ENCODE measurements around the gene CORO1C. TPM values are rescaled to one million over a fixed set of nuclear protein-coding genes. Genes with fewer than 3 reads are reported as not detected.

Gene CORO1C
- total RNA-seq, 1 donor from 2014 or later: 68.3 TPM

GRCh38 chr12:108727161-108727560 lies 4.2 kb downstream of the CORO1C start:
- no peak for ATAC-seq (ENCODE audit: low read depth)
- ChIA-PET POLR2A (interaction anchor here (0.7 to 1.1 kb wide), 3 partner anchors 11 to 57 kb away, joined by 3 read pairs; no protein-coding TSS in a partner anchor), CTCF (no interaction called here)
- intact Hi-C loops (cut with micrococcal nuclease): no loop called here
- no peak for DNase-seq
- no peak for TF ChIP-seq CTCF (IDR thresholded peaks at IDR 0.05)
- peaks cover 71% of the 10 kb centered on the region for H3K4me1 Mint-ChIP-seq
- H3K27me3 Mint-ChIP-seq: no peaks in the 10 kb centered on the region
- no peaks in the 10 kb centered on the region for H3K9me3 Mint-ChIP-seq
- H3K27ac Mint-ChIP-seq: peak overlapping the region; percentile 32
- H3K4me3 Mint-ChIP-seq: no peak overlapping the region
- H3K36me3 Mint-ChIP-seq (ENCODE audit: low read depth): peaks cover 8% of the 10 kb centered on the region

- TF ChIP-seq CTCF (IDR thresholded peaks at IDR 0.05): no peak
- POLR2A ChIA-PET: no interaction called here
- ATAC-seq (ENCODE audit: low read depth) (no peak), DNase-seq (no peak)
- Mint-ChIP-seq H3K27me3 (no peaks in the 10 kb centered on the region), H3K27ac (peak overlapping the region; percentile 78), H3K36me3 (ENCODE audit: low read depth) (no peaks in the 10 kb centered on the region), H3K4me1 (peaks cover 67% of the 10 kb centered on the region), H3K4me3 (no peak overlapping the region), H3K9me3 (no peaks in the 10 kb centered on the region)
- CTCF ChIA-PET: no interaction called here
- intact Hi-C loops (cut with micrococcal nuclease): loop anchor here (1.0 kb wide), 1 partner anchor 11 kb away; no protein-coding TSS in a partner anchor
Measured at GRCh38 chr12:108724890-108725151, 6.5 kb downstream of the CORO1C start.

- H3K9me3 Mint-ChIP-seq: no peaks in the 10 kb centered on the region
- peaks cover 65% of the 10 kb centered on the region for H3K4me1 Mint-ChIP-seq
- no peaks in the 10 kb centered on the region for H3K36me3 Mint-ChIP-seq (ENCODE audit: low read depth)
- H3K27ac Mint-ChIP-seq: peak overlapping the region; percentile 78
- H3K27me3 Mint-ChIP-seq: no peaks in the 10 kb centered on the region
- ChIA-PET CTCF (no interaction called here), POLR2A (interaction anchor here (1.1 kb wide), 1 partner anchor 39 kb away, joined by 4 read pairs; no protein-coding TSS in a partner anchor)
- ATAC-seq (ENCODE audit: low read depth) (peak; percentile 71), DNase-seq (no peak)
- no peak overlapping the region for H3K4me3 Mint-ChIP-seq
- no peak for TF ChIP-seq CTCF (IDR thresholded peaks at IDR 0.05)
- intact Hi-C loops (cut with micrococcal nuclease): loop anchor here (1.0 kb wide), 1 partner anchor 10 kb away; no protein-coding TSS in a partner anchor
Measured at GRCh38 chr12:108724054-108724889, 7.0 kb downstream of the CORO1C start.

GRCh38 chr12:108722992-108723766 lies 8.1 kb downstream of the CORO1C start:
- no peak for TF ChIP-seq CTCF (IDR thresholded peaks at IDR 0.05)
- H3K4me1 Mint-ChIP-seq: peaks cover 61% of the 10 kb centered on the region
- CTCF ChIA-PET: no interaction called here
- no peaks in the 10 kb centered on the region for H3K36me3 Mint-ChIP-seq (ENCODE audit: low read depth)
- no peak overlapping the region for H3K27ac Mint-ChIP-seq
- no peaks in the 10 kb centered on the region for H3K27me3 Mint-ChIP-seq
- DNase-seq (no peak), ATAC-seq (ENCODE audit: low read depth) (no peak)
- no peak overlapping the region for H3K4me3 Mint-ChIP-seq
- POLR2A ChIA-PET: interaction anchor here (1.1 kb wide), 1 partner anchor 38 kb away, joined by 4 read pairs; no protein-coding TSS in a partner anchor
- intact Hi-C loops (cut with micrococcal nuclease): no loop called here
- H3K9me3 Mint-ChIP-seq: no peaks in the 10 kb centered on the region

- no peak for DNase-seq
- no peak for TF ChIP-seq CTCF (IDR thresholded peaks at IDR 0.05)
- Mint-ChIP-seq H3K27ac (no peak overlapping the region), H3K4me1 (peaks cover 55% of the 10 kb centered on the region), H3K9me3 (no peaks in the 10 kb centered on the region), H3K27me3 (no peaks in the 10 kb centered on the region), H3K4me3 (no peak overlapping the region), H3K36me3 (ENCODE audit: low read depth) (peaks cover under 1% of the 10 kb centered on the region)
- POLR2A ChIA-PET: no interaction called here
- intact Hi-C loops (cut with micrococcal nuclease): no loop called here
- CTCF ChIA-PET: no interaction called here
- ATAC-seq (ENCODE audit: low read depth): no peak
Measured at GRCh38 chr12:108722463-108722862, 8.9 kb downstream of the CORO1C start.
